ENCODE data around the gene GEMIN5.

GEMIN5 gene

DNA sequence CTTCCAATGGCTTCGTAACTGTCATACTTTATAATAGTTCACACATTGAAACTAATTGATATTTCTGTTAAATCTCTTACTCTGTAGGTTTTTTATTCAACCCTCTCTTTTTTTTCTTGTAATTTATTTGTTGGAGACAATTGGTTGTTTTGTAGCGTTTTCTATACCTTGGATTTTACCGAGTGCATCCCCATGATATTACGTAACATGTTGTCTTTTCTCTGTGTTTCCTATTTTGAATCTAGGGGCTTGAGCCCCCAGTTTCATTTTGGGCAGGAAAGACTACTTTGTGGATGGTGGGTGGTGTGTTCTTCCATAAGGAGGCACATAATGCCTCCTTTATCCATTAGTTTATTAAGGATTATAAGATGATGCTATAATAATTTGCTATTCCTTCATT, 10.3 kb upstream of the GEMIN5 start:
- TF ChIP-seq GATA2 (IDR thresholded peaks at IDR 0.05; ENCODE audit: low read depth, low read length) = no peak
- no peak for TF ChIP-seq GATA3 (IDR thresholded peaks at IDR 0.05; ENCODE audit: low read depth, low read length)

GRCh38 chr5:154947778-154948177, 9.8 kb upstream of the GEMIN5 start:
- TF ChIP-seq GATA2 (IDR thresholded peaks at IDR 0.05; ENCODE audit: low read depth, low read length) = no peak

GRCh38 chr5:154945695-154946301, 7.8 kb upstream of the GEMIN5 start:
- TF ChIP-seq GATA2 (IDR thresholded peaks at IDR 0.05; ENCODE audit: low read depth, low read length) (no peak), GATA3 (IDR thresholded peaks at IDR 0.05; ENCODE audit: low read depth, low read length) (no peak)

GRCh38 chr5:154944716-154945115, 6.7 kb upstream of the GEMIN5 start:
- TF ChIP-seq GATA2 (IDR thresholded peaks at IDR 0.05; ENCODE audit: low read depth, low read length) (no peak), GATA3 (IDR thresholded peaks at IDR 0.05; ENCODE audit: low read depth, low read length) (no peak)

- no peak for TF ChIP-seq GATA3 (IDR thresholded peaks at IDR 0.05; ENCODE audit: low read depth, low read length)
- no peak for TF ChIP-seq GATA2 (IDR thresholded peaks at IDR 0.05; ENCODE audit: low read depth, low read length)
Measured at GRCh38 chr5:154943527-154943926, 5.5 kb upstream of the GEMIN5 start.

DNA sequence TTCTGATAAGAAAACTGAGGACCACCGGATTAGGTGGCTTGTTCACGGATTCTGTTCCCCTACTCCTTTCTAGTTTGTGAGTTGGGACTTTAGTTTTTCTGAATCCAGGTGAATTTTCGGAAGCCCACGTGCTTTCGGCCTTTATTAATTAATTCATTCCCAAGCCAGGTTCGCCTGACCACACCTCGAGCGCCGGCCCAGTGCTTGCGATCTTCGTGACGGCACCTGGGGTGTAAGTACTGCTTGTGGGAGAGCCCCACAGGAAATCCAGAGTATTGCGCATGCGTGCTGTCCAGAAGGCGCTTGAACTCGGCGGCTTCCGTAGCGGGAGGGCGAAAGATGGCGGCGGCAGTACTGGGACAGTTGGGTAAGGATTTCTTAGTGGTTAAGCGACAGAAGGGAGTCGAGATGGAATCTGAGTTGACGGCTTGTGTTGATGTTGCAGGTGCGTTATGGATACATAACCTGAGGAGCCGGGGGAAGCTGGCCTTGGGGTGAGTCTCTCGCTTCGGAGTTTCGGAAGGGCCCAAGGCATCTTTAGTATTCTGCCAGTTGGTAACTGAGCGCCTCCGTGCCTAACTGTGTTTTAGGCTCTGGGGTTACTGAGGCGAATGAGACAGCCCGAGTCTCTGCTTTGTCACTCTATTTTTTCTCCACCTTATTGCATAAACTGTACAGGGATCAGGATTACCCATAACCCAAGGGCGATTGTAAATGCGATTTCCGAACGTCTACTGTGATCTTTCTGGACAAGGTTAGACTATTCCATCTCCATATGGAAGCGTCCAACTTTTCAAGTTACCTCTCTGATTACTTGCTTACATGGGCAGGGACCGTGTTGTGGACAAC, 3.0 kb upstream of the GEMIN5 start, which contains the start of gene MRPL22:
Gene MRPL22 (plus strand): TSS at position 302 of the 849 bp plus-strand sequence. CDS start 38 bp downstream, at position 340.
- TF ChIP-seq GATA2 (IDR thresholded peaks at IDR 0.05; ENCODE audit: low read depth, low read length) (no peak), GATA3 (IDR thresholded peaks at IDR 0.05; ENCODE audit: low read depth, low read length) (no peak)

DNA sequence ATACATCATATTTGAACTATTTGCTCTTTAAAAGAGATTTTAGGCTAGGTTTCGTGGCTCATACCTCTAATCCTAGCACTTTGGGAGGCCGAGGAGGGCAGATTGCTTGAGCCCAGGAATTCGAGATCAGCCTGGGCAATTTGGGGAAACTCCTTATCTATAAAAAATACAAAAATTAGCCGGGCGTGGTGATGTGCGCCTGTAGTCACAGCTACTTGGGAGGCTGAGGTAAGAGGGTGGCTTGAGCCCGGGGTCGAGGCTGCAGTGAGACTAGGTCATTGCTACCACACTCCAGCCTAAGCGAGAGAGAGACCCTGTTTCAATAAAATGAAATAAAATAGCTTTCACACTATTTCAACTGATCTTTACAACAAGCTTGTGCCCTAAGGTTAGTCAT, 2.4 kb upstream of the GEMIN5 start:
- no peak for TF ChIP-seq GATA3 (IDR thresholded peaks at IDR 0.05; ENCODE audit: low read depth, low read length)
- no peak for TF ChIP-seq GATA2 (IDR thresholded peaks at IDR 0.05; ENCODE audit: low read depth, low read length)

GRCh38 chr5:154937186-154937717, 759 bp downstream of the GEMIN5 start:
- TF ChIP-seq GATA3 (IDR thresholded peaks at IDR 0.05; ENCODE audit: low read depth, low read length) = no peak
- TF ChIP-seq GATA2 (IDR thresholded peaks at IDR 0.05; ENCODE audit: low read depth, low read length) = no peak

DNA sequence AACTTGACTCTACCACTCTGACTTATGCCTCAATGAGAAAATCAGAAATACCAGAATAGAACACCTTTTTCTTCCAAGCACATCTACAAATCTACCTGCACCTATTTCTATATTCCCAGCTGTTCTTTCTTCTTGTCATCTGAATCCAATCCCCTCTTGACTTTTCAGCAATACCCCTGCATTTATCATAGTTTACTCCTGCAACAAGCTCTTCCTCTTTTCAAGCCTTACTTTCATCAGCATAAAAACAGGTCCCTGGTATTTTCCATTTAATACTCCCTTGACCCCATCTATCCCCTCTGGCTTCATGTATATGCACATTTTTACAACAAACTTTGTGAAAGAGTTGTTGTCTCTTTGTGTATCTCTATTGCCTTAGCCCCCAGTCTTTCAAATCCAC, 3.1 kb downstream of the GEMIN5 start:
- no peak for TF ChIP-seq GATA2 (IDR thresholded peaks at IDR 0.05; ENCODE audit: low read depth, low read length)
- no peak for TF ChIP-seq GATA3 (IDR thresholded peaks at IDR 0.05; ENCODE audit: low read depth, low read length)

DNA sequence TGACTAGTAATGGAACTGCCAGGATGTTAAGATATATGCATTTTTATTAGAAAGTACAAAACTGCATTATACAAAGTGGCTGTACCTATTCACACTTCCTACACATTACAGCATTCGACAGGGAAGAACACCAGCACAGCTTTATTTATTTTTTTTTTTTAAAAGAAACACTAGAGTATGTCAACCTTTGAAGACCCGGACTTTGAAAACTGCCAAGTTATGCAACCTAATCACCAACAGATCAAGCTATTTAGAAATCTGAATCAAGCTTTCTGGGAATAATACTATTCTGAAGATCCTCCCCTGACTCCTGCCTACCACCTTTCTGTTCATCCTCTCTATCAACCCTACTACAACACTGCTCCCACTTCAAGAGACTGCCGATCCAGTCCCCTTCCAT, 4.5 kb downstream of the GEMIN5 start:
- TF ChIP-seq GATA3 (IDR thresholded peaks at IDR 0.05; ENCODE audit: low read depth, low read length) = no peak
- TF ChIP-seq GATA2 (IDR thresholded peaks at IDR 0.05; ENCODE audit: low read depth, low read length) = no peak

DNA sequence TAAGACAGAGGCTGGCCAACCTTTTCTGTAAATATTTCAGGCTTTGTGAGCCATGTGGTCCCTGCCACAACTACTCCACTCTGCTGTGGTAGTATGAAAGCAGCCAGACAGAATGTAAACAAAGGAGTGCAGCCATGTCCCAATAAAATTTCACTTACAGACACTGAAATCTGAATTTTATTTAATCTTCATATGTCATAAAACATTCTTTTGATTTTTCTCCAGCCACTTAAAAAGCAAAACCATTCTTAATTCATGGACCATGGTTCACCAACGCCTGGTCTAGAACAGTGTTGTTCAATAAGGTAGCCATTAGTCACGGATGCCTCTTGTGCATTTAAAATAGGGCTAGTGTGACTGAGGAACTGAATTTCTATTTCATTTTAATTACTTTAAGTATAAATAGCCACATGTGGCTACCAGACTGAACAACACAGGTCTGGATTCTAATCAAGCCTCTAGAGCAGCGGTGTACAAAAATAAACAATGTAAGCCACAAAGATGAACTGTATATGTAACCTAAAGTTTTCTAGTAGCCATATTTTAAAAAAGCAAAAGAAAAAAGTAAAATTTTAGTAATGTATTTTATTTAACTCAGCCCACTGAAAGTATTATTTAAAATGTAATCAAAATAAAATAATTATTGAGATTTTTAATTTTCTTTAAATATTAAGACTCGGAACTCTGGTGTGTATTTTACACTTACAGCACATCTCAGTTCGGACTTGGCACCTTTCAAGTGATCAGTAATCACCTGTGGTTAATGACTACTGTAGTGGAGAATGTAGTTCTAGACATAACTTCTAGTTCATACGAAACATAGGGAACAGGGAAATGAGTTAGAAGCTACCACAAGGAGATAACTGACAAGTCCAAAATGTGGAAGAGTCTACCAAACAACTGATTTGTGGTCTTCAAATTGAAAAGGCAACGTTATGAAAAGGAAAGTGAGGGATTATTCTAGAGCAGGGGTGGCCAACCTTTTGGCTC, 14.3 kb downstream of the GEMIN5 start:
- TF ChIP-seq GATA3 (IDR thresholded peaks at IDR 0.05; ENCODE audit: low read depth, low read length) = no peak
- TF ChIP-seq GATA2 (IDR thresholded peaks at IDR 0.05; ENCODE audit: low read depth, low read length) = no peak

- TF ChIP-seq GATA2 (IDR thresholded peaks at IDR 0.05; ENCODE audit: low read depth, low read length) (no peak), GATA3 (IDR thresholded peaks at IDR 0.05; ENCODE audit: low read depth, low read length) (no peak)
Measured at GRCh38 chr5:154917757-154918156, 20.3 kb downstream of the GEMIN5 start.

DNA sequence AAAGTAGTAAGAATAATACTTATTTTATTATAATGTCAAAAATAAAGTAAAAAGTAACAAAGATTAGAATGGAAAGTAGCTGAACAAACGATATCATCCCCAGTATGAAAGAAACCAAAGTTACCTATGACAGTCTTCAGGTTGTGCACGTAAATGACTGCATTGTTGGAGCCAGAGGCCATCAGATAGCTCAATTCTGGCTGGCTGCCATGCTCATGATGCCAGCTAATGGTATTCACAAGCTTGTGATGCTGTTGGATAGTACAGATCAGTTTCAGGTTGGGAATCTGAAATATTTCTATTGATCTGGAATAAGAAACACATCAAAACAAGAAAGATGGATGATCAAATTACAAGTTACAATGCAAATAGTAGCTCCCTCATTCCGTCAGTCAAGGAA, 21.1 kb downstream of the GEMIN5 start:
- TF ChIP-seq GATA3 (IDR thresholded peaks at IDR 0.05; ENCODE audit: low read depth, low read length) = no peak
- TF ChIP-seq GATA2 (IDR thresholded peaks at IDR 0.05; ENCODE audit: low read depth, low read length) = peak; percentile 66

DNA sequence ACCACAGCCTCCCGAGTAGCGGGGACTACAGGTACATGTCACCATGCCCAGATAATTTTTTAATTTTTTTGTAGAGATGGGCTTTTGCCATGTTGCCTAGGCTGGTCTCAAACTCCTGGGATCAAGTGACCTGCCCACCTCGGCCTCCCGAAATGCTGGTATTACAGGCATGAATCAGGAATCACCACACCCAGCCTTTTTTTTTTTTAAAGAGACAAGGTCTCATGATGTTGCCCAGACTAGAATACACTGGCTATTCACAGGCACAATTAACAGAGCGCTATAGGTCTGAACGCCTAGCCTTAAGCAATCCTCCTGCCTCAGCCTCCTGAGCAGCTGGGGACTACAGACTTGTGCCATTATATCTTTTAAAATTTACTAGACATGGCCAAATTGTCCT, 36.1 kb downstream of the GEMIN5 start:
- TF ChIP-seq GATA3 (IDR thresholded peaks at IDR 0.05; ENCODE audit: low read depth, low read length) (no peak), GATA2 (IDR thresholded peaks at IDR 0.05; ENCODE audit: low read depth, low read length) (no peak)

All from SH-SY5Y (cell line).